Measurements from ENCODE around the gene ZNF467.

Gene ZNF467

DNA sequence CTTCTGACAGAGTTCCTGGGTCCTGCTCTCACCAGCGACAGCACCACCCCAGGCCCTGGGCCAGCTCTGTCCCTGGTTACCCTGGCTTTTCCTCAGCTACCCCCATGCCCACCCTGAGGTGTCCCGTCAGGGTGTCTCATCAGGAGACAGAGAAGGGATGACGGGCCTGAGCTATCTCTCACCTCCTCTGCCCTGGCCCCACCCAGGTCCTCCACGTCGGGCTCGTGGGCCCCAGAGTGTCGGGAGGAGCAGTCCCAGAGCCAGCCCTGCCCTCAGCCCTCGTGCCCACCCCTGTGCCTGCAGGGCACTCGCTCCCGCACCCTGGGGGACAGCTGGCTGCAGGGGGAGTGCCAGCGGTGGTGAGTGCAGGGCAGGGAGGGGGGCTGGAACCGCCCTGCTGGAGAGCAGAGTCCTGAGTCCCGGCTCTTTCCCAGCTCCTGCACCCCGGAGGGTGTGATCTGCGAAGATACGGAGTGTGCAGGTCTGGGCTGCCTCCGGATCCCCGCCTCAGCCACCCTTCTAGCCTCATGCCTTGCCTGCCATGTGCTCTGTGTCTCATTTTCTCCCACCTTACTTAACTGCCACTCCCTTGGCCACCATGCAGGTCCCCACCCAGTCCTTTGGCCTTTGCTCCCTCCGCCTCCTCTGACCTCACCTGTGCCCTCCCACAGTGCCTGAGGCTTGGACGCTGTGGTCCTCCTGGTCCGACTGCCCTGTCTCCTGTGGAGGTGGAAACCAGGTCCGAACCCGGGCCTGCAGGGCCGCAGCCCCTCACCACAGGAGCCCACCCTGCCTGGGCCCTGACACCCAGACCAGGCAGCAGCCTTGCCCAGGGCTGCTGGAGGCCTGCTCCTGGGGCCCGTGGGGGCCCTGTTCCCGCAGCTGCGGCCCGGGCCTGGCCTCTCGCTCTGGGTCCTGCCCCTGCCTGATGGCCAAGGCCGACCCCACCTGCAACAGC, 48.1 kb upstream of the ZNF467 start:
- Histone ChIP-seq H3K27ac (replicated peaks) (no peak overlapping the region), H3K4me3 (replicated peaks; ENCODE audit: insufficient read depth, low read length) (no peak overlapping the region), H3K27me3 (ENCODE audit: insufficient read depth, poor library complexity, severe bottlenecking) (no peaks in the 10 kb centered on the region)
- DNase-seq (ENCODE audit: low read depth in 1 of 2, low spot score in 1 of 2), result no peak
- TF ChIP-seq POLR2AphosphoS5 (IDR thresholded peaks at IDR 0.05; ENCODE audit: low read depth) (no peak), GABPA (IDR thresholded peaks at IDR 0.05; ENCODE audit: low read depth) (no peak), SPI1 (IDR thresholded peaks at IDR 0.05; ENCODE audit: borderline replicate concordance, low read depth) (no peak)
- TF ChIP-seq, protein P1, sequence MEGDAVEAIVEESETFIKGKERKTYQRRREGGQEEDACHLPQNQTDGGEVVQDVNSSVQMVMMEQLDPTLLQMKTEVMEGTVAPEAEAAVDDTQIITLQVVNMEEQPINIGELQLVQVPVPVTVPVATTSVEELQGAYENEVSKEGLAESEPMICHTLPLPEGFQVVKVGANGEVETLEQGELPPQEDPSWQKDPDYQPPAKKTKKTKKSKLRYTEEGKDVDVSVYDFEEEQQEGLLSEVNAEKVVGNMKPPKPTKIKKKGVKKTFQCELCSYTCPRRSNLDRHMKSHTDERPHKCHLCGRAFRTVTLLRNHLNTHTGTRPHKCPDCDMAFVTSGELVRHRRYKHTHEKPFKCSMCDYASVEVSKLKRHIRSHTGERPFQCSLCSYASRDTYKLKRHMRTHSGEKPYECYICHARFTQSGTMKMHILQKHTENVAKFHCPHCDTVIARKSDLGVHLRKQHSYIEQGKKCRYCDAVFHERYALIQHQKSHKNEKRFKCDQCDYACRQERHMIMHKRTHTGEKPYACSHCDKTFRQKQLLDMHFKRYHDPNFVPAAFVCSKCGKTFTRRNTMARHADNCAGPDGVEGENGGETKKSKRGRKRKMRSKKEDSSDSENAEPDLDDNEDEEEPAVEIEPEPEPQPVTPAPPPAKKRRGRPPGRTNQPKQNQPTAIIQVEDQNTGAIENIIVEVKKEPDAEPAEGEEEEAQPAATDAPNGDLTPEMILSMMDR (IDR thresholded peaks at IDR 0.05; ENCODE audit: insufficient read depth, low read length), result no peak
- TF ChIP-seq, protein P2, sequence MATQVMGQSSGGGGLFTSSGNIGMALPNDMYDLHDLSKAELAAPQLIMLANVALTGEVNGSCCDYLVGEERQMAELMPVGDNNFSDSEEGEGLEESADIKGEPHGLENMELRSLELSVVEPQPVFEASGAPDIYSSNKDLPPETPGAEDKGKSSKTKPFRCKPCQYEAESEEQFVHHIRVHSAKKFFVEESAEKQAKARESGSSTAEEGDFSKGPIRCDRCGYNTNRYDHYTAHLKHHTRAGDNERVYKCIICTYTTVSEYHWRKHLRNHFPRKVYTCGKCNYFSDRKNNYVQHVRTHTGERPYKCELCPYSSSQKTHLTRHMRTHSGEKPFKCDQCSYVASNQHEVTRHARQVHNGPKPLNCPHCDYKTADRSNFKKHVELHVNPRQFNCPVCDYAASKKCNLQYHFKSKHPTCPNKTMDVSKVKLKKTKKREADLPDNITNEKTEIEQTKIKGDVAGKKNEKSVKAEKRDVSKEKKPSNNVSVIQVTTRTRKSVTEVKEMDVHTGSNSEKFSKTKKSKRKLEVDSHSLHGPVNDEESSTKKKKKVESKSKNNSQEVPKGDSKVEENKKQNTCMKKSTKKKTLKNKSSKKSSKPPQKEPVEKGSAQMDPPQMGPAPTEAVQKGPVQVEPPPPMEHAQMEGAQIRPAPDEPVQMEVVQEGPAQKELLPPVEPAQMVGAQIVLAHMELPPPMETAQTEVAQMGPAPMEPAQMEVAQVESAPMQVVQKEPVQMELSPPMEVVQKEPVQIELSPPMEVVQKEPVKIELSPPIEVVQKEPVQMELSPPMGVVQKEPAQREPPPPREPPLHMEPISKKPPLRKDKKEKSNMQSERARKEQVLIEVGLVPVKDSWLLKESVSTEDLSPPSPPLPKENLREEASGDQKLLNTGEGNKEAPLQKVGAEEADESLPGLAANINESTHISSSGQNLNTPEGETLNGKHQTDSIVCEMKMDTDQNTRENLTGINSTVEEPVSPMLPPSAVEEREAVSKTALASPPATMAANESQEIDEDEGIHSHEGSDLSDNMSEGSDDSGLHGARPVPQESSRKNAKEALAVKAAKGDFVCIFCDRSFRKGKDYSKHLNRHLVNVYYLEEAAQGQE (IDR thresholded peaks at IDR 0.05; ENCODE audit: insufficient replicate concordance, low read depth), result no peak

DNA sequence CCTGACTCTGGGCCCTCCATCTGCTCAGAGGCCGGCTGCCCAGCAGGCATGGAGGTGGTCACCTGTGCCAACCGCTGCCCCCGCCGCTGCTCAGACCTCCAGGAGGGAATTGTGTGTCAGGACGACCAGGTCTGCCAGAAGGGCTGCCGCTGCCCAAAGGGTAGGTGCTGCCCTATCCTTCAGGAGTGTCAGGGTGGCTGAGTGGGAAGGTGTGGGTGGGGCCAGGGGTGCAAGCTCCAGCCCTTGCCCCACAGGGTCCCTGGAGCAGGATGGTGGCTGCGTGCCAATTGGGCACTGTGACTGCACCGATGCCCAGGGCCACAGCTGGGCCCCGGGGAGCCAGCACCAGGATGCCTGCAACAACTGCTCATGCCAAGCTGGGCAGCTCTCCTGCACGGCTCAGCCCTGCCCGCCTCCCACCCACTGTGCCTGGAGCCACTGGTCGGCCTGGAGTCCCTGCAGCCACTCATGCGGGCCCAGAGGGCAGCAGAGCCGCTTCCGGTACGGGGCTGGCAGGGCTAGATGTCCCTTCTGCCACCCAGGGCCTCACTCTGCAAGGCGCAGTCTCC, 47.3 kb upstream of the ZNF467 start:
- Histone ChIP-seq H3K27me3 (ENCODE audit: insufficient read depth, poor library complexity, severe bottlenecking) (no peaks in the 10 kb centered on the region), H3K27ac (replicated peaks) (no peak overlapping the region), H3K4me3 (replicated peaks; ENCODE audit: insufficient read depth, low read length) (no peak overlapping the region)
- no peak for TF ChIP-seq GABPA (IDR thresholded peaks at IDR 0.05; ENCODE audit: low read depth)
- TF ChIP-seq POLR2AphosphoS5 (IDR thresholded peaks at IDR 0.05; ENCODE audit: low read depth), result no peak
- TF ChIP-seq, protein P2 (IDR thresholded peaks at IDR 0.05; ENCODE audit: insufficient replicate concordance, low read depth), result no peak
- TF ChIP-seq SPI1 (IDR thresholded peaks at IDR 0.05; ENCODE audit: borderline replicate concordance, low read depth), result no peak
- TF ChIP-seq, protein P1 (IDR thresholded peaks at IDR 0.05; ENCODE audit: insufficient read depth, low read length), result no peak
- DNase-seq (ENCODE audit: low read depth in 1 of 2, low spot score in 1 of 2), result no peak

DNA sequence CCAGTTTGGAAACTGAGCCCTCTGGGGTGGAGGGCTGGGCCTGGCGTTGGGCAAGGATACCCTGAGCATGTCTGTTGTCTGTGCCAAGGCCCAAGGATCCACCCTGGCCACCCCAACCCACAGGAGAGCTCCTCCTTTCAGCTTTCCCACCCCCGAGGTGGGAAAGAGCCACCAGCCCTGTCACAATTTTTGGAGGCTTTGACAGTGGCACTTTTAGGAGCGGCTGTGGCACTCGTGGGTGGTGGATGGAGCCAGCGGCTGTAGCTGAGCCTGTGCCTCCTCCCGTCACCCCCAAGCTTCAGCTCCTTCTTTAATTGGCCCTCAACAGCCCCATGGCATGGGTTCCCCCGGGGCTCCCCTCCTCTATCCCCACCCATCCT, 46.6 kb upstream of the ZNF467 start:
- no peak for TF ChIP-seq GABPA (IDR thresholded peaks at IDR 0.05; ENCODE audit: low read depth)
- TF ChIP-seq, protein P2 (IDR thresholded peaks at IDR 0.05; ENCODE audit: insufficient replicate concordance, low read depth), result no peak
- no peak for TF ChIP-seq POLR2AphosphoS5 (IDR thresholded peaks at IDR 0.05; ENCODE audit: low read depth)
- TF ChIP-seq, protein P1 (IDR thresholded peaks at IDR 0.05; ENCODE audit: insufficient read depth, low read length), result no peak
- TF ChIP-seq SPI1 (IDR thresholded peaks at IDR 0.05; ENCODE audit: borderline replicate concordance, low read depth), result no peak
- Histone ChIP-seq H3K4me3 (replicated peaks; ENCODE audit: insufficient read depth, low read length) (no peak overlapping the region), H3K27me3 (ENCODE audit: insufficient read depth, poor library complexity, severe bottlenecking) (no peaks in the 10 kb centered on the region), H3K27ac (replicated peaks) (no peak overlapping the region)
- DNase-seq (ENCODE audit: low read depth in 1 of 2, low spot score in 1 of 2), result no peak
